Skin of body (tissue), 2 donors: ENCODE results near the gene A2ML1. TPM values are rescaled to one million over a fixed set of nuclear protein-coding genes. Genes with fewer than 3 reads are reported as not detected.
"Not testable (repeated sequence)": the region's sequence is repeated elsewhere in the genome, so short reads cannot be mapped to it uniquely, and the experiment has no call there.

Experiments
- DNase-seq: peaks from one replicate; lab custom pipeline; 2025; lab: John Stamatoyannopoulos, UW
- total RNA-seq: library from RNA; depleted of rRNA; stranded (reverse); fragments of >200 nt; gene quantifications from one replicate; pipeline ENCODE4 v1.2.3, GENCODE V29; 2014

Gene A2ML1
- total RNA-seq, 1 donor from 2014 or later: 46.5 TPM

- DNase-seq: no peak
These were observed 29.7 kb downstream of the A2ML1 start for GRCh38 chr12:8852119-8852518.

DNA sequence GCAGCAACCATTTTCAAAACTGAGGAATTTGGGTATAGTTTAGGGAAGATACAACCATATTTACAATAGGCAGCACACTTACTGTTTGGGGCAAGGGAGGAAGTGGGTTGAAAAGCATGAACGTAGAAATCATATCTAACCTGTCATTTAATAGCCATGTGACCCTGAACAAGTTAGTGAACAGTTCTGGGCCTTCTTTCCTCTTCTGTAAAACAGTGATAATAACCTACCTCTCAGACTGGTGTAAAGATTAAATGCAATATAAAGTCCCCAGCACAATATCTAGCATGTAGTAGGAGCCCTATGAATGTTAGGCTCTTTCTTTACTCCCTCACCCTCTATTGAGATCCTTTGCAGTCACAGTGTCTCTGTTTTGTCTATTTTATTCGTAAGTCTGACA is 33.5 kb downstream of the A2ML1 start:
- DNase-seq: no peak

- not testable (repeated sequence) for DNase-seq
These were observed 37.0 kb downstream of the A2ML1 start for GRCh38 chr12:8859448-8859847.

DNA sequence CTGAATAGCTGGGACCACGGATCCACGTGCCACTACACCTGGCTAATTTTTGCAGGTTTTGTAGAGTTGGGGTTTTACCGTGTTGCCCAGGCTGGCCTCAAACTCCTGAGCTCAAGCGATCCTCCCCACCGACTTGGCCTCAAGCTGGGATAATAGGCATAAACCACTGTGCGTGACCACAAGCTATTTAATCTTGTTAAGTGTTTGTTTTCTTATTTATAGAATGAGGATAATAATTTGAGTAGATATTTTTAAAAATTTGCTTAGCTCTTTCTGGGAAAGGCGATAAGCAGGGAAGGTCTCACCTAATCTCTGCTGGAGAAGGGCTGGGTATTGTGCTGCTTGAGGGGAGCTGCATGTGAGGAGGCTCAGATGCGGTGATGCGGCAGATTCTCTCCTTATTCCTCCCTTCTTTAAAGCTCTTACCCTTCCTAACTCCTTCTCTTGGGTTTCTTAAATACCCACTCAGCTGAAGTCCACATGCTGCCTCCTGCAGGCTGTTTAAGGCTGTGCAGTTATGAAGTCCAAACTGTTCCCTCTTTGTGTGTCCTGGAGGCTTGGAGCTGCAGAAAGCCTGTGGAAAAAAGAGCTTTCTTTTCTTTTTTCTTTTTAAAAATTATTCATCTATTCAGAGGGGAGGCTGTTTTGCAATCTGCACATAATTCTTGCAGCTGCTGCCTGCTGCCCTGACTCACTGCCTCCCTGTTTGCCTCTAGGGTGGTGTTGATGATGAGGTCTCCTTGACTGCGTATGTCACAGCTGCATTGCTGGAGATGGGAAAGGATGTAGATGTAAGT is 37.9 kb downstream of the A2ML1 start:
- no peak for DNase-seq

GRCh38 chr12:8866429-8866828 is 44.0 kb downstream of the A2ML1 start:
- DNase-seq: no peak

- DNase-seq: no peak
These were observed 44.6 kb downstream of the A2ML1 start for GRCh38 chr12:8867009-8867408.

GRCh38 chr12:8867786-8868185 is 45.4 kb downstream of the A2ML1 start:
- DNase-seq: no peak

- DNase-seq: no peak
These were observed 48.2 kb downstream of the A2ML1 start for GRCh38 chr12:8870586-8870985.

GRCh38 chr12:8871068-8871467 is 48.6 kb downstream of the A2ML1 start:
- peak; percentile 1 for DNase-seq

DNA sequence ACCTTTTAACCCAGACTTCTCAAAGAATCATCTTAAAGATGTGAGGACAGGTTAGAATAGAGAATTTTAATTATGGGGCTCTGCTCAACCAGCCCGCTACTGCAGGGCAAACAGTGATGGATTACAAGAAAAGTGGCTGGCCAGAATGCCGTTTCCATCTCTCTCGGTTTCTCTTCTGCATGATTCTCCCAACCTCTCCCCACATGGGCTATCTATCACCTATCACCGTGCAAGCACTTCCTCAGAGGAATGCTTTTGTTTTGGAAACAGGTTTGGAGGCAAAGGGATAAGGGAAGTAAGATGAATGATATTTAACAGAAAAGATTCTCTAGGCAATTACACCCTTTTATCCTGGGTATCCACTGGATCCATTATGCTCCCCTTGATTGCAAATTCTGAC is 54.5 kb downstream of the A2ML1 start:
- DNase-seq: no peak

GRCh38 chr12:8886502-8887284 is 64.3 kb downstream of the A2ML1 start:
- DNase-seq: no peak

- no peak for DNase-seq
These were observed 64.9 kb downstream of the A2ML1 start for GRCh38 chr12:8887285-8887715.

GRCh38 chr12:8890313-8891085 is 68.1 kb downstream of the A2ML1 start:
- DNase-seq: peak; percentile 27

DNA sequence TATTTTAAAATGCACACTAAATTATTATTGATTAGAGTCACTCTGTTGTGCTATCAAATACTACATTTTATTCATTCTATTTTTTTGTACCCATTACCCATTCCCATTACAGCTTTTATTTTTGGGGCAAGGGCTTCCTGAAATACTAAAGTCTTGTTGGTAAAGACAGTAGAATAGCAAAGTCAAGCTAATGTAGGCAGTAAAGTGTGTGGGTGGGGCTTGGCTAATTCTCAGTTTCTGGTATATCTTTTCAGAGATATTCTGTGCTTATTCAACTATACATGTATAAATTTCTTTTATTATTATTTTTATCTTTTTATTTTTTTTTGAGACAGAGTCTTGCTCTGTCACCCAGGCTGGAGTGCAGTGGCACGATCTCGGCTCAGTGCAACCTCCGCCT is 69.6 kb downstream of the A2ML1 start:
- no peak for DNase-seq

DNA sequence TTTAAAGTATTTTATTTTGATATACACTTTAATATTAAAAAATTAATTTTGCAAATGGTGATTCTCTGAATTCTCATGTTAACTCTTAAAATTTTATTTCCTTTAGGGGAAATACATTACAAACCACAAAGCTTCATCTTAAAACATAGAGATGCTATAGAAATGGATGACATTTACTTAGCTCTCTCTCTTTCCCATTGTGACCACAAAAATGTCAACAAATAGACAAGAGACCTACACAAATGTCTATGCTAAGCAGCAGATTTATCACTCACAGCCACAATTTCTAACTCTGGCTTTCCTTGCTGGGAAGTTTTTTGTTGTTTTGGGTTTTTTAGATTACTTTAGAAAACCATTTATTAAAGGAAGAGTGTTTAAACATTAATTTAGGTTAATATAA is 72.0 kb downstream of the A2ML1 start:
- DNase-seq: no peak

DNA sequence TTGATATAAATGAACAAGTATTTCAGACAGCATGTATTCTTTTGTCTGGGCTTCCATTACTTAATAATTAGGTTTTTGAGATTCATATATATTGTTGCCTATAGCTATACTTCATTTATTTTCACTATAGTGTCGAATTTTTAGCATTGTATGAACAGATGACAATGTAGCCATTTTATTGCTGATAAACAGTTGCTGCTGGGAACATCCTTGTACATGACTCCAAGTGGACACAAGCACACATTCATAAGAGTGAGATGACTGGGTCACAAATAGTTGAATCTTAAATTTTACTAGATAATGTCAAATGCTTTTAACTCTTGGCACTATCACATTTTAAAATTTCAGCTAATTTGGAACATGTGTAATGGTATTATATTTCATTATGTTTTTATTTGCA is 72.6 kb downstream of the A2ML1 start:
- DNase-seq: no peak

DNA sequence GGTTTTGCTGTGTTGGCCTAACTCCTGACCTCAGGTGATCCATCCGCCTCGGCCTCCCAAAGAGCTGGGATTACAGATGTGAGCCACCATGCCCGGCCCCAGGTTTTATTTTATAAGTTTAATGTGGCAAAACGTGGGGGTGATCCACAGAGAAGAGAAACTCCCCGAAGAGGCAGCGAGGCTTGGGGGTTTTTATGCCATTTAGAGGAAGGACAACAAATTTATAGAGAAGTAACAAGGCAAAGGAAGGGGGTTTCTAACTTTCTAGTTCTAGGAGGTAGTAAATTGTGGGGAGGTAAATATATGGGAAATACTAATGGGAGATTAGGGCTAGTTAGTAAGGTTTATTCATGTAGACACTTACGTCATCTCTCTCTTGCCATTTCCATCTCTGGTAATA is 74.7 kb downstream of the A2ML1 start:
- DNase-seq: no peak

- DNase-seq: no peak
These were observed 77.4 kb downstream of the A2ML1 start for GRCh38 chr12:8899830-8900229.

DNA sequence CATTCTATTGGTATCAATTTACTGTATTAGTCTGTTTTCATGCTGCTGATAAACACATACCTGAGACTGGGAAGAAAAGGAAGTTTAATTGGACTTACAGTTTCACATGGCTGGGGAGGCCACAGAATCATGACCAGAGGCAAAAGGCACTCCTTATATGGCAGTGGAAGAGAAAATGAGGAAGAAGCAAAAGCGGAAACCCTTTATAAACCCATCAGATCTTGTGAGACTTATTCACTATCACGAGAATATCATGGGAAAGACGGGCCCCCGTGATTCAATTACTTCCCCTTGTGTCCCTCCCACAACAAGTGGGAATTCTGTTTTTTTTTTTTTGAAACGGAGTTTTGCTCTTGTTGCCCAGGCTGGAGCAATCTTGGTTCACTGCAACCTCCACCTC is 80.3 kb downstream of the A2ML1 start:
- not testable (repeated sequence) for DNase-seq

GRCh38 chr12:8903646-8904045 is 81.2 kb downstream of the A2ML1 start:
- no peak for DNase-seq

DNA sequence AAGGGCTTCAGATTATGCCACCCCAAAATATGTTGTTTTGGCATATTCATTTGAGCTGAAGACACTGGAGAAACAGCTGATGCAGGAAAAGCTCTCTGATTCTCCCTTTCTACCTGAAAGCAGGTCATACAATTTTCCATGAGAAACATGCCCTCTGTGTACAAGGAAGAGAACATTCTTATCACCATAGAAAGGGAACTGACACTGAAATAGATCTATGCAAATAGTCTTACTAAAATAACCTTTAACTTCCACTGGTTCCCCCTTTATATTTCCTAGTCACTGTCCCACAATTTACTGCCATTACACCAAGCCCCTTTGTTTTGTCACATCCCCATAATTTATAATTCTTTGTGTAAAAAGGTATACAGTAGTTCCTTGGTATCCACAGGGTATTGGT is 82.2 kb downstream of the A2ML1 start:
- no peak for DNase-seq

GRCh38 chr12:8905546-8905945 is 83.1 kb downstream of the A2ML1 start:
- no peak for DNase-seq
